HG02571 (cell line): ENCODE measurements around the gene RAB41.
"Not testable (repeated sequence)": the region's sequence is repeated elsewhere in the genome, so short reads cannot be mapped to it uniquely, and the experiment has no call there.

Source experiments
- ATAC-seq: cut with Tn5 transposase; IDR thresholded peaks from one replicate; pipeline ENCODE4 v1.9.1; 2021; ENCODE audit warnings: mild to moderate bottlenecking, moderate library complexity; ENCODE audit not compliant: unreplicated experiment

The RAB41 gene

GRCh38 chrX:70281951-70282350, at the start of gene RAB41:
Gene RAB41, plus strand, starts transcription at chrX:70282172. Its CDS starts 46 bp downstream, at chrX:70282218.
- ATAC-seq: no peak

GRCh38 chrX:70234355-70234754, 47.6 kb upstream of the RAB41 start, which contains the start of gene AWAT1:
Gene AWAT1, plus strand, starts transcription at chrX:70234655. Its CDS starts 41 bp downstream, at chrX:70234696.
- no peak for ATAC-seq

GRCh38 chrX:70240751-70241150, 41.2 kb upstream of the RAB41 start:
- no peak for ATAC-seq

GRCh38 chrX:70241501-70241900, 40.5 kb upstream of the RAB41 start:
- ATAC-seq: no peak

- not testable (repeated sequence) for ATAC-seq
Measured at GRCh38 chrX:70243601-70244000, 38.4 kb upstream of the RAB41 start.

GRCh38 chrX:70244881-70245280, 37.1 kb upstream of the RAB41 start:
- ATAC-seq: no peak

GRCh38 chrX:70247252-70247651, 34.7 kb upstream of the RAB41 start:
- no peak for ATAC-seq

GRCh38 chrX:70252491-70252890, 29.5 kb upstream of the RAB41 start:
- no peak for ATAC-seq

GRCh38 chrX:70253377-70254062, 28.5 kb upstream of the RAB41 start:
- ATAC-seq: no peak

- no peak for ATAC-seq
Measured at GRCh38 chrX:70254063-70254400, 27.9 kb upstream of the RAB41 start.

- ATAC-seq: no peak
Measured at GRCh38 chrX:70254909-70255308, 27.1 kb upstream of the RAB41 start.

- no peak for ATAC-seq
Measured at GRCh38 chrX:70255452-70255851, 26.5 kb upstream of the RAB41 start.

GRCh38 chrX:70257423-70258288, 24.3 kb upstream of the RAB41 start:
- ATAC-seq: no peak

GRCh38 chrX:70260104-70260503, 21.9 kb upstream of the RAB41 start, which contains the start of gene P2RY4:
Gene P2RY4, minus strand, starts transcription at chrX:70260204. Its CDS starts 580 bp downstream, at chrX:70259624.
- no peak for ATAC-seq

GRCh38 chrX:70262952-70263567, 18.9 kb upstream of the RAB41 start:
- ATAC-seq: no peak

- ATAC-seq: no peak
Measured at GRCh38 chrX:70264784-70265183, 17.2 kb upstream of the RAB41 start.

- no peak for ATAC-seq
Measured at GRCh38 chrX:70268034-70268433, 13.9 kb upstream of the RAB41 start, which contains the start of gene ARR3. Gene ARR3, plus strand, starts transcription at chrX:70268334. Its CDS starts 1,052 bp downstream, at chrX:70269386.

- not testable (repeated sequence) for ATAC-seq
Measured at GRCh38 chrX:70274029-70274428, 7.9 kb upstream of the RAB41 start.

- no peak for ATAC-seq
Measured at GRCh38 chrX:70279081-70279480, 2.9 kb upstream of the RAB41 start.

GRCh38 chrX:70280573-70280972, 1.4 kb upstream of the RAB41 start:
- no peak for ATAC-seq

GRCh38 chrX:70289168-70289792, 7.3 kb downstream of the RAB41 start:
- ATAC-seq: no peak
